NK-92 (cell line): Measurements from ENCODE around the gene RHOT1.
"Not testable (repeated sequence)": the region's sequence is repeated elsewhere in the genome, so short reads cannot be mapped to it uniquely, and the experiment has no call there.

Source experiments
- DNase-seq: peaks from one replicate; lab custom pipeline; 2025; ENCODE audit not compliant: unreplicated experiment; lab: John Stamatoyannopoulos, UW

RHOT1 gene

DNA sequence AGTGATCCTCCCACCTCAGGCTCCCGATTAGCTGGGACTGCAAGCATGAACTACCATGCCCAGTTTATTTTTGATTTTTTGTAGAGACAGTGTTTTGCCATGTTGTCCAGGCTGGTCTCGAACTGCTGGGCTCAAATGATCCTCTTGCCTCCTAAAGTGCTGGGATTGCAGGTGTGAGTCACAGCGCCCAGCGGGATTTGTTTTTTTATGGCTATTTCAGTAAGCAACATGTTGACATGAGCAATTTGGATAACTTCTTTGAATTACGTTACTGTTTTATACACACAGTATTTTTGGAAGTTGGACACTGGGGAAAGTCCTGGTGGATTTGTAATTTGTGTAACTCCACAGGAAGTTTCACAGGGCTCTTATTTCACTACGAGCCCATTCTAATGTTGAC lies 18.5 kb upstream of the RHOT1 start:
- no peak for DNase-seq

DNA sequence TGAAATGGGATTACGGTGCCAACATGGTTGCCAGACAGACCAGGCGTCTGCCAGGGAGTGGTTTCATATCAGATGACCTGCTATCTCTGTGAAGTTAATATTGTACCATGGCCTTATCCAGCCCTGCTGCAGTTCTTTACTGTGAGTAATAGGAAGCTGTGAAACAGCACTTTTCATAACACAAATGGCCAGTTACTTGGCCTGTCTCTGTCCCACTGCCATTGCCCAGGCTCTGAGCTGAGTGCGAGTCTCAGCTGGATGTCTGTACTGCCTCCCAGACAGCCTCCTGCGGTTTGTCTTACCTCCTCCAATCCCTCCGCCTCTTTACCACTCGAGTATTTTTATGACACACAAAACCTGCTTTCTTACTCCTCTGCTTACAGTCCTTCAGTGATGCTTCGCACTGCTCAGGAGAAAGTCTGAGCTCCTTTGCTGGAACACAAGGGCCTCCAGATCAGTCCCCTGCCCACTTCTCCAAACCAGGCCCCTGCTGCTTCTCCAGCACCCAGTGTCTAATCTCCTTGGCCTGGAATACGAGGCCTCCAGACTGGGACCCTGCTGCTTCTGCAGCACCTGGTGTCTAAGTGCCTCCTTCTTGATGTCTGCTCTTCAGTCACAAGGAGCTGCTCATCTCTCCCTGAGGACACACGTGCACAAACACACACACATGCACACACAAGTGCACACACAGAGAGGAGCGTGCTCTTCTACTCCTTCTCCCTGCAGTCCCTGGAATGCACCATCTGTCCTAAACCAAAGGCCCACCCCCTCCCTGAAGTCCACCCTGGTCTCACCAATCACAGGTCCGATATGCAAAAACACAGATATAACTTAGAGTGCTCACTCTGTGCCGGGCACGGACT lies 17.1 kb upstream of the RHOT1 start:
- DNase-seq: no peak

- no peak for DNase-seq
These were observed 16.5 kb upstream of the RHOT1 start for GRCh38 chr17:32125848-32126153.

DNA sequence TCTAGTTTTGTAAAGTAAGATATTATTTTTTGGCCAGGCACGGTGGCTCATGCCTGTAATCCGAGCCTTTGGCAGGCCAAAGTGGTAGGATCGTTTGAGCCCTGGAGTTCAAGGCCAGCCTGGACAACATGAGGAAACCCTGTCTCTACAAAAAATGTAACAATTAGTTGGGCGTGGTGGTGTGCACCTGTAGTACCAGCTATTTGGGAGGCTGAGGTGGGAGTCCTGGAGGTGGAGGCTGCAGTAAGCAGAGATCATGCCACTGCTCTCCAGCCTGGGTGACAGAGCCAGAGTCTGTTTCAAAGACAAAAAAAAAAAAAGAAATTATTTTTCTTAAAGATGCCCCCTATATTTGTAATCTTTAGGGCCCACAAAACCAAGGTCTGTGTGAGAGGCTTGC lies 16.0 kb upstream of the RHOT1 start:
- no peak for DNase-seq

DNA sequence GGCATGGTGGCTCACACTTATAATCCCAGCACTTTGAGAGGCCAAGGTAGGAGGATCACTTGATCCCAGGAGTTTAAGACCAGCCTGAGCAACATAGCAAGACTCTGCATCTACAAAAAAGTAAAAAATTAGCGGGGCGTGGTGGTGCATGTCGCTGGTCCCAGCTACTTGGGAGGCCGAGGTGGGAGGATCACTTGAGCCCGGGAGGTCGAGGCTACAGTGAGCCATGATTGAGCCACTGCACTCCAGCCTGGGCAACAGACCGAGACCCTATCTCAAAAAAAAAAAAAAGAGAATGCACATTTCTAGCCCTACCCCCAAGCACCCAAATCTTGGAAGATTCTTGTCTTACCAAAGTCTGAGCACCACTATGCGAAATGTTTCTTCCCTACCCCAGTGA lies 15.6 kb upstream of the RHOT1 start:
- DNase-seq: no peak

DNA sequence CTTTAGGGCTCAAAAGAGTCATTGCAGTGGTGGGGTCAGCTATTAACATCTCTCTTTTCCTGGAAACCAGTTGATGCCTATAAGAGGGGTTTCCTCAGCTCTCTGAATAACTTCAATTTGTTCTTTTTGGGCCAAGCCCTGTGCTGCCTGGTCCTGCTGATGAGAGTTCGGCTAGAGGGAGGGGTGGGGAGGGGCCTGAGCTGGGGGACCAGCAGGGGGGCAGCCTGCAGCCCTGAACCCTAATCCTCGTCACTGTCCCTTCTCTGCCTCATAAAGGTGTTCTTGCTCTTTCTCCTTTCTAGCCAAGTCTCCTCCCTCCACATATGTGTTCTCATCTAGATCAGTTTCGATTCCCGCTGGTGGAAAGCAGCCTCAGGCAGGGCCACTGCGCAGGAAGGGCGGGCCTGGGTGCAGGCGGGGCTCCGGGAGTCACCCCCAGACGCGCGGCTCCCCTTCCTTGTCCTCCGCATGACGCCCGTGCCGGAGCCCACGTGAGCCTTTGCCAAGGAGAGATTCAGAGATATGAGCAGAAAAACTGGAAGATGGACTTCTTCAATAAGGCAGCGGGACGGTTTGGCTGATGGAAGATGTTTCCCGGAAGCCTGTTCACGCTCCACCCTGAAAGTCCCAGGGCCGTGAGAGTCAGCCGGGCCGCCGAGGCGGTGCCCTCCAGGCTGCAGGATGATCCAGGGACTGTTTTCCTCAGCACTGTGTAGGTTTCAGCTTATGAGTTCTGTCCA lies 15.0 kb upstream of the RHOT1 start:
- DNase-seq: no peak

DNA sequence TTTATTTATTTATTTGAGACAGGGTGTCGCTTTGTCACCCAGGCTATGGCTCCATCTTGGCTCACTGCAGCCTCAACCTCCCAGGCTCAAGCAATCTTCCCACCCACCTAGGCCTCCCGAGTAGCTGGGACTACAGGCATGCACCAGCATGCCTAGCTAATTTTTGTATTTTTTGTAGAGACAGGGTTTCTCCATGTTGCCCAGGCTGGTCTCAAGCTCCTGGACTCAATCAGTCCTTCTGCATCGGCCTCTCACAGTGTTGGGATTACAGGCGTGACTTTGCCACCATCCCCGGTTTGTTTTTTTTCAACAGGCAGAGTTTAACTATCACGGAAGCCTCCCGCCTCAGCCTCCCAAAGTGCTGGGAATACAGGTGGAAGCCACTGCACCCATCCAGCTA lies 13.8 kb upstream of the RHOT1 start:
- not testable (repeated sequence) for DNase-seq

GRCh38 chr17:32135497-32136117 lies 6.7 kb upstream of the RHOT1 start:
- not testable (repeated sequence) for DNase-seq

GRCh38 chr17:32136856-32137255 lies 5.4 kb upstream of the RHOT1 start:
- no peak for DNase-seq

- DNase-seq: not testable (repeated sequence)
These were observed 2.8 kb upstream of the RHOT1 start for GRCh38 chr17:32139504-32139903.

DNA sequence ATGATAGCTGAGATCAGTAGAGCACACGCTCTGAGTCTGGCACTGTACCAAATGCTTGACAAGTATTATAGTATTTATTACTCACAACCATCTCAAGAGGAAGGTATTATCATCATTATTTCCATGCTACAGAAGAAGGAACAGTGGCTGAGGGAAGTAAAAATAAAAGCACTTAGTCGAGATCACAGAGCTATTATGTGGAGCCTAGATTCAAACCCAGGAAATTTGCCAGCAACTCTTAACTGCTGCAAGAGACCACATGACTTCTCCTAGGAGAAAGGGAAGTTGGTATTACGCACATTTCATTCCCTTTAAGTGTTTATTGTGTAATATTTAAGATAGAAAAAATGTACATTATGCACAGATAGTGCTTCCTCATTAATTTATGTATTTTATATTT lies 1.0 kb upstream of the RHOT1 start:
- DNase-seq: no peak

GRCh38 chr17:32141679-32142037 lies 644 bp upstream of the RHOT1 start:
- no peak for DNase-seq

GRCh38 chr17:32142857-32143526 lies 690 bp downstream of the RHOT1 start:
- DNase-seq: no peak

DNA sequence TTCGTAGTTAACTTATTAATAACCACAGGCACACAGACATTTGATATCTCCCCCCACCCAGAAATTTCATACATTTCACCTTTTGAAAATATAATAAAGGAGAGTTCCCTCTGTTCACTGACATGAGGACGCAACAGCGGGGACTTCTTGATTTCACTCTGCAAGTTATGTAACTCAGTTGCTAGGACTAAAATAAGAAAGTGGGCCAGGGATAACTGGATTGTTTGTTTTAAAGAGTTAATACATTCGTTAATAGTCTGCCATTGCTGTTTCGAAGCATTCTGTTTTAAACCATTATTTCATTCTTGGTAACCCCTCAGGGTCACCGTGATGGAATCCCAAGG lies 1.2 kb downstream of the RHOT1 start:
- no peak for DNase-seq

GRCh38 chr17:32144442-32144841 lies 2.1 kb downstream of the RHOT1 start:
- not testable (repeated sequence) for DNase-seq

- DNase-seq: no peak
These were observed 6.0 kb downstream of the RHOT1 start for GRCh38 chr17:32148351-32148750.

GRCh38 chr17:32150358-32150757 lies 8.1 kb downstream of the RHOT1 start:
- no peak for DNase-seq

GRCh38 chr17:32152130-32152529 lies 9.8 kb downstream of the RHOT1 start:
- no peak for DNase-seq

DNA sequence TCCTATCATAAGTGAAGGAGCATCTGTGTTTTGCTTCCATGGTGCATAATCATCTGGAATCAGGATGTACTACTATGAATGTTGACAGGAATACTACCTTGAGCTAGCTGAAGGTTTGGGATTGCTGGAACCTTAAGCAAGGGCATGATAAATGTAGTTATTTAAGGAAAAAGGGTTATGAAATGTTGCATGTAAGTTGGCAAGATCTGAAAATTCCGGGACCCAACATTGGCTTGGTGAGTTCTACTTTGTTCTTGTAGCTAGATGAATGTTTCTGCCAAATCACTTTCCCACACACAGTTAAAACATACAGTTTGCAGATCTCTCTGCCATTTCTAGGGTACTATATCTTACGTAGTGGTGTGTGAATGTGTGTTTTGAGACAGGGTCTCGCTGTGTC lies 13.6 kb downstream of the RHOT1 start:
- no peak for DNase-seq

- DNase-seq: no peak
These were observed 14.4 kb downstream of the RHOT1 start for GRCh38 chr17:32156656-32157055.

DNA sequence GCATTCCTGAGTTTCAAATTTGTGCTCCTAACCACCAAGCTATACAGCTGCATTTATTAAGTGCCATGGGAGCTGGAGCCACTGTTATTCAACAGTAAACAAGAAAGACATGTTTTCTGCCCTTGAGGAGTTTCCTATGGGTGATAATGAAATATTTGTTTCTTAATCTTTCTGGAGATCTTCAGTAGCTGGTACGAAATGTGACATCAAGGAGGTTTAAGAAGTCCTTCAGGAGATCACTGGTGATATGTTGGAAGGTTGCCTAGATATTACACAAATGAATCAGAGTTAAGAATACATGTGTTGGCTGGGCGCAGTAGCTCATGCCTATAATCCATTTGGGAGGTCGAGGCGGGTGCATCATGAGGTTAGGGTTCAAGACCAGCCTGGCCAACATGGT lies 14.9 kb downstream of the RHOT1 start:
- DNase-seq: no peak
